Measurements from ENCODE around the gene LHPP. TPM values are rescaled to one million over a fixed set of nuclear protein-coding genes. Genes with fewer than 3 reads are reported as not detected.

LHPP gene
- total RNA-seq, 6 donors from 2014 or later = 12.0 to 21.4 (median 16.4) TPM

- H3K27me3 ChIP-seq = no peaks in the 10 kb centered on the region
- H3K4me3 ChIP-seq = no peak overlapping the region
- no peak overlapping the region for H3K27ac ChIP-seq
- no peaks in the 10 kb centered on the region for H3K9me3 ChIP-seq
- no peak for DNase-seq
- ATAC-seq (ENCODE audit: low FRiP score in 2 of 2) = no peak
- TF ChIP-seq POLR2A (IDR thresholded peaks at IDR 0.05) (no peak), EP300 (IDR thresholded peaks at IDR 0.05) (no peak), POLR2AphosphoS5 (IDR thresholded peaks at IDR 0.05) (no peak), CTCF (IDR thresholded peaks at IDR 0.05) (no peak)
- H3K36me3 ChIP-seq = no peaks in the 10 kb centered on the region
- WGBS, 2 donors = 90 to 91% methylated on average over 9 to 14 of the region's 14 CpGs
- H3K4me1 ChIP-seq = no peaks in the 10 kb centered on the region
Measured at GRCh38 chr10:124574456-124575070, 112.9 kb downstream of the LHPP start.

- H3K27me3 ChIP-seq = no peaks in the 10 kb centered on the region
- H3K9me3 ChIP-seq = no peaks in the 10 kb centered on the region
- ATAC-seq (ENCODE audit: low FRiP score in 2 of 2) = no peak
- no peak for DNase-seq
- H3K27ac ChIP-seq = no peak overlapping the region
- TF ChIP-seq EP300 (IDR thresholded peaks at IDR 0.05) (no peak), POLR2AphosphoS5 (IDR thresholded peaks at IDR 0.05) (no peak), POLR2A (IDR thresholded peaks at IDR 0.05) (no peak), CTCF (IDR thresholded peaks at IDR 0.05) (no peak)
- 87% methylated on average over 19 to 21 of the region's 22 CpGs for WGBS, 2 donors
- H3K36me3 ChIP-seq = no peaks in the 10 kb centered on the region
- no peak overlapping the region for H3K4me3 ChIP-seq
- no peaks in the 10 kb centered on the region for H3K4me1 ChIP-seq
Measured at GRCh38 chr10:124575107-124576035, 113.7 kb downstream of the LHPP start.

- Histone ChIP-seq H3K36me3 (no peaks in the 10 kb centered on the region), H3K9me3 (no peaks in the 10 kb centered on the region), H3K27me3 (no peaks in the 10 kb centered on the region), H3K4me1 (no peaks in the 10 kb centered on the region), H3K27ac (no peak overlapping the region), H3K4me3 (no peak overlapping the region)
- 84 to 87% methylated on average over 15 to 19 of the region's 20 CpGs for WGBS, 2 donors
- TF ChIP-seq POLR2AphosphoS5 (IDR thresholded peaks at IDR 0.05) (no peak), EP300 (IDR thresholded peaks at IDR 0.05) (no peak), CTCF (IDR thresholded peaks at IDR 0.05) (no peak), POLR2A (IDR thresholded peaks at IDR 0.05) (no peak)
- no peak for ATAC-seq (ENCODE audit: low FRiP score in 2 of 2)
- no peak for DNase-seq
Measured at GRCh38 chr10:124576526-124577420, 115.2 kb downstream of the LHPP start.

- Histone ChIP-seq H3K27me3 (no peaks in the 10 kb centered on the region), H3K27ac (no peak overlapping the region), H3K36me3 (no peaks in the 10 kb centered on the region), H3K4me3 (no peak overlapping the region), H3K4me1 (no peaks in the 10 kb centered on the region), H3K9me3 (no peaks in the 10 kb centered on the region)
- no peak for DNase-seq
- ATAC-seq (ENCODE audit: low FRiP score in 2 of 2) = no peak
- WGBS, 2 donors = 90 to 100% methylated on average over 3 of the region's 3 CpGs
- TF ChIP-seq EP300 (IDR thresholded peaks at IDR 0.05) (no peak), POLR2A (IDR thresholded peaks at IDR 0.05) (no peak), POLR2AphosphoS5 (IDR thresholded peaks at IDR 0.05) (no peak), CTCF (IDR thresholded peaks at IDR 0.05) (no peak)
Measured at GRCh38 chr10:124577651-124578050, 116.0 kb downstream of the LHPP start.
